GM12878 (cell line): ENCODE measurements around the gene OXTR. TPM values are rescaled to one million over a fixed set of nuclear protein-coding genes. Genes with fewer than 3 reads are reported as not detected.
A peak's percentile ranks its signal among the peaks of the same experiment; 100 is the strongest.

ENCODE experiments used
- ATAC-seq: fragments of 200-7000 bp; cut with Tn5 transposase; 3 replicates; pipeline ENCODE4 v1.9.1; 2020; ENCODE audit warnings: mild to moderate bottlenecking, moderate library complexity
- BruUV-seq: library from RNA; stranded (reverse); fragments of 400-500 nt; replicated peaks from 2 replicates; lab custom pipeline; 2021; lab: Mats Ljungman, UMichigan
- CTCF ChIA-PET: fragments of 300-600 bp; sonication (Branson Sonifier 250); formaldehyde crosslinking; extraction: SDS; loops from one replicate; lab custom pipeline; 2021; ENCODE audit warnings: inconsistent platforms; lab: Yijun Ruan, JAX
- POLR2A ChIA-PET: fragments of 350-600 bp; formaldehyde crosslinking; extraction: SDS; loops from one replicate; lab custom pipeline; 2021; ENCODE audit warnings: inconsistent platforms; lab: Charles Lee
- RAD21 ChIA-PET: fragments of 300-600 bp; sonication (Branson Sonifier 250); formaldehyde crosslinking; loops from one replicate; lab custom pipeline; 2023; ENCODE audit warnings: antibody characterized with exemption; ENCODE audit not compliant: unreplicated experiment; lab: Charles Lee
- SMC1A ChIA-PET: fragments of 300-600 bp; sonication (Branson Sonifier 250); formaldehyde crosslinking; loops from one replicate; lab custom pipeline; 2023; ENCODE audit not compliant: unreplicated experiment, uncharacterized antibody; lab: Charles Lee
- DNase-seq: peaks from one replicate; pipeline ENCODE4 v3.0.0-alpha.2; 2011; ENCODE audit warnings: low read depth, low spot score
- FAIRE-seq: peaks from 3 replicates; lab custom pipeline; 2011; peaks lifted over from hg19 to GRCh38; lab: Jason Lieb, UNC
- H2AFZ ChIP-seq: 2 replicates; pipeline ENCODE4 v1.6.0; 2011; ENCODE audit warnings: low read depth, low read length, control low read depth; ENCODE audit not compliant: control insufficient read depth
- H3K27ac ChIP-seq: 2 replicates; pipeline ENCODE4 v1.5.1; 2011; ENCODE audit warnings: control low read depth; ENCODE audit not compliant: control insufficient read depth, insufficient read depth
- H3K27me3 ChIP-seq, 2 experiments: replicated peaks in 1 of 2; 2 replicates each; pipeline versions ENCODE4 v1.6.0 to v1.6.1; 2011; ENCODE audit warnings: low read length in 1 of 2; ENCODE audit not compliant: control insufficient read depth in 2 of 2, insufficient read depth in 2 of 2
- H3K36me3 ChIP-seq, 2 experiments: 2 replicates each; pipeline ENCODE4 v1.5.1; 2011; ENCODE audit warnings: low read length in 1 of 2; ENCODE audit not compliant: control insufficient read depth in 2 of 2, insufficient read depth in 2 of 2
- H3K4me1 ChIP-seq: 2 replicates; pipeline ENCODE4 v1.6.1; 2011; ENCODE audit warnings: mild to moderate bottlenecking, low read length, moderate library complexity, mixed read lengths; ENCODE audit not compliant: control insufficient read depth, insufficient read depth
- H3K4me2 ChIP-seq: 2 replicates; pipeline ENCODE4 v1.6.0; 2011; ENCODE audit warnings: control low read depth; ENCODE audit not compliant: control insufficient read depth, insufficient read depth
- H3K4me3 ChIP-seq: fragments of 200-600 bp; sonication (generic); 2 replicates; pipeline ENCODE4 v1.5.1; 2016
- H3K79me2 ChIP-seq: 2 replicates; pipeline ENCODE4 v1.6.0; 2011; ENCODE audit warnings: low read length; ENCODE audit not compliant: control insufficient read depth, insufficient read depth
- H3K9ac ChIP-seq: 2 replicates; pipeline ENCODE4 v1.8.0; 2011; ENCODE audit warnings: low read length, control low read depth, mixed read lengths; ENCODE audit not compliant: control insufficient read depth, insufficient read depth
- H3K9me3 ChIP-seq: replicated peaks from 3 replicates; pipeline ENCODE4 v1.5.1; 2011; ENCODE audit warnings: mild to moderate bottlenecking, low read length; ENCODE audit not compliant: control insufficient read depth, insufficient read depth
- H4K20me1 ChIP-seq: 2 replicates; pipeline ENCODE4 v1.6.0; 2011; ENCODE audit not compliant: control insufficient read depth, insufficient read depth
- BCLAF1 ChIP-seq: fragments of 450-650 bp; IDR thresholded peaks from 2 replicates; pipeline ENCODE4 v1.6.1; 2017; ENCODE audit warnings: antibody characterized with exemption, mild to moderate bottlenecking, moderate library complexity
- CBX3 ChIP-seq: fragments of 200-600 bp; sonication (generic); IDR thresholded peaks from 2 replicates; pipeline ENCODE4 v1.6.1; 2016; ENCODE audit warnings: low read depth, borderline replicate concordance
- CREB1 ChIP-seq: IDR thresholded peaks from 2 replicates; pipeline ENCODE4 v1.6.1; 2012; ENCODE audit warnings: low read depth, mild to moderate bottlenecking, inconsistent platforms
- HDAC2 ChIP-seq: fragments of 200-600 bp; sonication (generic); IDR thresholded peaks from 2 replicates; pipeline ENCODE4 v1.6.1; 2017
- KDM1A ChIP-seq: fragments of 200-600 bp; sonication (generic); IDR thresholded peaks from 2 replicates; pipeline ENCODE4 v1.6.1; 2016; ENCODE audit warnings: borderline replicate concordance
- LARP7 ChIP-seq: fragments of 450-650 bp; IDR thresholded peaks from 2 replicates; pipeline ENCODE4 v1.6.1; 2017; ENCODE audit warnings: mild to moderate bottlenecking
- NR2C2 ChIP-seq: IDR thresholded peaks from 2 replicates; pipeline ENCODE4 v1.6.1; 2011; ENCODE audit warnings: borderline replicate concordance, low read depth; ENCODE audit not compliant: control insufficient read depth, insufficient read length
- NR2F1 ChIP-seq: fragments of 450-650 bp; conservative IDR thresholded peaks from 2 replicates; pipeline ENCODE4 v1.6.1; 2017; ENCODE audit warnings: mild to moderate bottlenecking
- NRF1 ChIP-seq: conservative IDR thresholded peaks from 2 replicates; pipeline ENCODE4 v1.6.1; 2011; ENCODE audit warnings: mild to moderate bottlenecking, low read depth, low read length, improper control_type of control experiment
- RFX5 ChIP-seq: IDR thresholded peaks from 2 replicates; pipeline ENCODE4 v1.6.1; 2011; ENCODE audit warnings: low read depth, low read length, improper control_type of control experiment
- TCF3 ChIP-seq: IDR thresholded peaks from 2 replicates; pipeline ENCODE4 v1.6.1; 2012; ENCODE audit warnings: low read depth, mild to moderate bottlenecking, low read length, borderline replicate concordance; ENCODE audit not compliant: insufficient read depth
- WRNIP1 ChIP-seq: IDR thresholded peaks from 2 replicates; pipeline ENCODE4 v1.6.1; 2011; ENCODE audit warnings: low read depth, low read length, improper control_type of control experiment, borderline replicate concordance
- ZNF24 ChIP-seq: fragments of 450-650 bp; IDR thresholded peaks from 2 replicates; pipeline ENCODE4 v1.6.1; 2017; ENCODE audit warnings: antibody characterized with exemption, mild to moderate bottlenecking
- ZNF384 ChIP-seq: IDR thresholded peaks from 2 replicates; pipeline ENCODE4 v1.6.1; 2012; ENCODE audit warnings: low read depth, mild to moderate bottlenecking, low read length, improper control_type of control experiment, borderline replicate concordance
- WGBS: methylation state at CpG from one replicate; pipeline ENCODE4 v1.1.6; 2016; ENCODE audit warnings: low lambda C conversion rate; ENCODE audit not compliant: insufficient replicate concordance, insufficient coverage; ENCODE audit errors: missing lambda C conversion rate; 5-methylcytosine and 5-hydroxymethylcytosine counted together
- in situ Hi-C: fragments of 300-500 bp; cut with MboI; formaldehyde crosslinking; loops from 9 replicates; pipeline ENCODE4 v1.14.3; 2018; ENCODE audit warnings: mixed read lengths
- intact Hi-C: fragments of 100-400 bp; cut with micrococcal nuclease; formaldehyde crosslinking; loops from one replicate; pipeline ENCODE4 v1.14.2; 2022; ENCODE audit not compliant: unreplicated experiment
- polyA plus RNA-seq, 11 experiments: library from polyadenylated mRNA; depleted of rRNA in 4 of 11; unstranded in 6 of 11; stranded (reverse) in 5 of 11; fragments of >200 nt; fragmentation: Nextera tagmentation in 4 of 11; fragmentation: Illumina TruSeq in 1 of 11; extraction: Ambion mirVana in 4 of 11; extraction: Trizol in 1 of 11; gene quantifications; 1 replicate in 1 of 11; 2 replicates in 10 of 11; pipeline versions ENCODE4 v1.2.1 to v1.2.3, GENCODE V29; 2011 to 2016; ENCODE audit warnings: inconsistent platforms in 2 of 11, missing spikeins in 2 of 11, low read depth in 1 of 11
- total RNA-seq, 4 experiments: library from RNA; depleted of rRNA in 3 of 4; stranded (reverse); fragments of >200 nt in 3 of 4; fragmentation: Illumina TruSeq in 1 of 4; extraction: Trizol in 1 of 4; gene quantifications; 2 replicates each; pipeline versions ENCODE4 v1.2.1 to v1.2.3, GENCODE V29; 2013 to 2021
- TF ChIP-seq, protein P1 (sequence below): IDR thresholded peaks from 2 replicates; pipeline ENCODE4 v1.6.1; 2012; ENCODE audit warnings: low read depth, low read length, improper control_type of control experiment

Gene OXTR
- total and polyA plus RNA-seq, 10 of the 15 experiments (the other 5 are each of a cell fraction or from before 2014, with no cell fraction given): 0.43 to 5.9 (median 2.6) TPM

GRCh38 chr3:8765528-8765927, 3.9 kb downstream of the OXTR start:
- intact Hi-C loops: loop anchor here (5.0 kb wide), 2 partner anchors 83 to 192 kb away; no protein-coding TSS in a partner anchor
- Histone ChIP-seq H4K20me1 (no peaks in the 10 kb centered on the region), H3K4me2 (no peak overlapping the region), H3K79me2 (peaks cover 4% of the 10 kb centered on the region)
- 85% methylated on average over 4 of the region's 4 CpGs for WGBS
- no peak for TF ChIP-seq ZNF24
- TF ChIP-seq, all 136 proteins: peak for 0
- FAIRE-seq (peak; percentile 18), ATAC-seq (no peak), DNase-seq (no peak)
- no peak overlapping the region for H3K9ac ChIP-seq
- ChIA-PET CTCF (interaction anchor here (0.5 to 2.6 kb wide), 6 partner anchors 10 to 1215 kb away, joined by 3 to 21 read pairs (median 3); no protein-coding TSS in a partner anchor), RAD21 (interaction anchor here (1.8 kb wide), 1 partner anchor 102 kb away, joined by 6 read pairs; no protein-coding TSS in a partner anchor), SMC1A (interaction anchor here (0.8 to 1.0 kb wide), 3 partner anchors 10 to 260 kb away, joined by 3 read pairs; no protein-coding TSS in a partner anchor), POLR2A (no interaction called here)
- H3K4me3 ChIP-seq: no peak overlapping the region
- H3K27me3 ChIP-seq: no peaks in the 10 kb centered on the region
- H3K9me3 ChIP-seq: no peaks in the 10 kb centered on the region
- in situ Hi-C loops: no loop called here
- no peak overlapping the region for H2AFZ ChIP-seq
- H3K27ac ChIP-seq: no peak overlapping the region
- peaks cover 0 to 1% of the 10 kb centered on the region in 2 experiments; a peak in 1 of 4 replicates for H3K36me3 ChIP-seq
- BruUV-seq: no TSS peak
- H3K4me1 ChIP-seq: peaks cover 14% of the 10 kb centered on the region

- TF ChIP-seq TCF3 (no peak), NRF1 (no peak), RFX5 (no peak), WRNIP1 (no peak), NR2C2 (no peak), LARP7 (no peak), NR2F1 (no peak), KDM1A (no peak), HDAC2 (no peak), CREB1 (no peak), ZNF384 (no peak), BCLAF1 (no peak), CBX3 (no peak)
- TF ChIP-seq, protein P1, sequence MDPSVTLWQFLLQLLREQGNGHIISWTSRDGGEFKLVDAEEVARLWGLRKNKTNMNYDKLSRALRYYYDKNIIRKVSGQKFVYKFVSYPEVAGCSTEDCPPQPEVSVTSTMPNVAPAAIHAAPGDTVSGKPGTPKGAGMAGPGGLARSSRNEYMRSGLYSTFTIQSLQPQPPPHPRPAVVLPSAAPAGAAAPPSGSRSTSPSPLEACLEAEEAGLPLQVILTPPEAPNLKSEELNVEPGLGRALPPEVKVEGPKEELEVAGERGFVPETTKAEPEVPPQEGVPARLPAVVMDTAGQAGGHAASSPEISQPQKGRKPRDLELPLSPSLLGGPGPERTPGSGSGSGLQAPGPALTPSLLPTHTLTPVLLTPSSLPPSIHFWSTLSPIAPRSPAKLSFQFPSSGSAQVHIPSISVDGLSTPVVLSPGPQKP: no peak
- ChIA-PET SMC1A (no interaction called here), CTCF (interaction anchor here (1.2 kb wide), 1 partner anchor 174 kb away, joined by 3 read pairs; no protein-coding TSS in a partner anchor), RAD21 (no interaction called here), POLR2A (interaction anchor here (0.7 kb wide), 1 partner anchor 57 kb away, joined by 3 read pairs; no protein-coding TSS in a partner anchor)
- no peak overlapping the region for H3K4me2 ChIP-seq
- DNase-seq: no peak
- H2AFZ ChIP-seq: no peak overlapping the region
- H3K9ac ChIP-seq: no peak overlapping the region
- ATAC-seq: no peak
- peaks cover 0 to 1% of the 10 kb centered on the region in 2 experiments; a peak in 1 of 4 replicates for H3K36me3 ChIP-seq
- no peak overlapping the region for H3K27ac ChIP-seq
- H3K4me1 ChIP-seq: peaks cover 14% of the 10 kb centered on the region
- WGBS: 82% methylated on average over 6 of the region's 6 CpGs
- H3K9me3 ChIP-seq: no peaks in the 10 kb centered on the region
- no peak for FAIRE-seq
- peaks cover 4% of the 10 kb centered on the region for H3K79me2 ChIP-seq
- in situ Hi-C loops: no loop called here
- H4K20me1 ChIP-seq: no peaks in the 10 kb centered on the region
- H3K27me3 ChIP-seq: no peaks in the 10 kb centered on the region
- BruUV-seq: no TSS peak
- no peak overlapping the region for H3K4me3 ChIP-seq
- intact Hi-C loops: no loop called here
Measured at GRCh38 chr3:8764528-8764927, 4.9 kb downstream of the OXTR start.
